ENCODE measurements around the gene PUS1.

GRCh38 chr12:131905081-131905629 is 23.9 kb upstream of the PUS1 start:
- TF ChIP-seq CTCF (IDR thresholded peaks at IDR 0.05; ENCODE audit: poor library complexity) (no peak), EZH2 (IDR thresholded peaks at IDR 0.05; ENCODE audit: borderline replicate concordance) (no peak)

Measured in hepatocyte (in vitro differentiated cells).